ENCODE results near the gene TEK.

DNA sequence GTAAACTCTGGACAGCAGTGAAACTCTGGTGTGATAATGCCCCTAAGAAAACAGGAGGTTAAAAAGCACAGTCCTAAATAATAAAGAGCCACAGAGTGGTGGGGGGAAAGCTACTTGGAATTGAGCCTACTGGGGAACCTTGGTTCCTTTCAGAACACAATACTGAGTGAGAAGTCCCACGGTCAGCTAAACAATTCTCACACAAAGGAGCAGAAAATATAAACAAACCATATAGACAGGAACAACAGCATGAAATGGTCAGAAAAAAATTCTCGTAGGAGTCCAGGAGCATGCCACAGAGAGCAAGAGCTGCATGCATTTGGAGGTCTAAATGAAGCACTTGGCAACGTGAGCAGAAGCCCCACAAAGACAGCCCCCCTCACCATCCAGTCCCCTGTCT is 56.0 kb downstream of the TEK start:
- no peak for TF ChIP-seq CTCF (conservative IDR thresholded peaks at IDR 0.05 in 1 of 2, IDR thresholded peaks at IDR 0.05 in 1 of 2; ENCODE audit: extremely low read depth in 1 of 2, insufficient read depth in 1 of 2, low read depth in 1 of 2, low read length in 2 of 2)
- TF ChIP-seq EZH2 (IDR thresholded peaks at IDR 0.05; ENCODE audit: borderline replicate concordance, low read length) = no peak

Measured in mammary epithelial cell (primary cell).